ENCODE results near the gene MAPK8. TPM values are rescaled to one million over a fixed set of nuclear protein-coding genes. Genes with fewer than 3 reads are reported as not detected.

MAPK8 gene
- total RNA-seq, 1 donor from 2014 or later = 42.3 TPM

DNA sequence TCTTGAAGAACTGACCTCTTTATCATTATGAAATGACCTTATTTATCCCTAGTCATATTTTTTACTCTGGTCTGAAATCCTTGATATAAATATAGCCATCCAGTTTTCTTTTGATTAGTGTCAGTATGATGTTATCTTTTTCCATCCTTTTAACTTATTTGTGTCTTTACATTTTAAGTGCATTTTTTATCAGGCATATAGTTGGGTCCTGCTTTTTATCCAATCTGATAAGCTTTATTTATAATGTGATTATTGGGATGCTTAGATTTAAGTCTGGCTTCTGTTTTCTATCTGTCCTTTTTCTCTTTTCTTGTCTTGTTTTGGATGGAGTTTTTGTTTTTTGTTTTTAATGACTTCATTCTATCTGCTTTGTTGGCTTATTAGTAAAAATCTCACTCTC, 179.2 kb downstream of the MAPK8 start:
- no peaks in the 10 kb centered on the region for H3K27me3 ChIP-seq
- H3K4me3 ChIP-seq = no peak overlapping the region
- no peaks in the 10 kb centered on the region for H3K36me3 ChIP-seq
- DNase-seq (no peak), ATAC-seq (no peak)
- no peak overlapping the region for H3K27ac ChIP-seq
- intact Hi-C loops (cut with DNase I) = no loop called here
- no peaks in the 10 kb centered on the region for H3K4me1 ChIP-seq
- TF ChIP-seq, protein P1, sequence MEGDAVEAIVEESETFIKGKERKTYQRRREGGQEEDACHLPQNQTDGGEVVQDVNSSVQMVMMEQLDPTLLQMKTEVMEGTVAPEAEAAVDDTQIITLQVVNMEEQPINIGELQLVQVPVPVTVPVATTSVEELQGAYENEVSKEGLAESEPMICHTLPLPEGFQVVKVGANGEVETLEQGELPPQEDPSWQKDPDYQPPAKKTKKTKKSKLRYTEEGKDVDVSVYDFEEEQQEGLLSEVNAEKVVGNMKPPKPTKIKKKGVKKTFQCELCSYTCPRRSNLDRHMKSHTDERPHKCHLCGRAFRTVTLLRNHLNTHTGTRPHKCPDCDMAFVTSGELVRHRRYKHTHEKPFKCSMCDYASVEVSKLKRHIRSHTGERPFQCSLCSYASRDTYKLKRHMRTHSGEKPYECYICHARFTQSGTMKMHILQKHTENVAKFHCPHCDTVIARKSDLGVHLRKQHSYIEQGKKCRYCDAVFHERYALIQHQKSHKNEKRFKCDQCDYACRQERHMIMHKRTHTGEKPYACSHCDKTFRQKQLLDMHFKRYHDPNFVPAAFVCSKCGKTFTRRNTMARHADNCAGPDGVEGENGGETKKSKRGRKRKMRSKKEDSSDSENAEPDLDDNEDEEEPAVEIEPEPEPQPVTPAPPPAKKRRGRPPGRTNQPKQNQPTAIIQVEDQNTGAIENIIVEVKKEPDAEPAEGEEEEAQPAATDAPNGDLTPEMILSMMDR (IDR thresholded peaks at IDR 0.05) = no peak
- no peaks in the 10 kb centered on the region for H3K9me3 ChIP-seq

DNA sequence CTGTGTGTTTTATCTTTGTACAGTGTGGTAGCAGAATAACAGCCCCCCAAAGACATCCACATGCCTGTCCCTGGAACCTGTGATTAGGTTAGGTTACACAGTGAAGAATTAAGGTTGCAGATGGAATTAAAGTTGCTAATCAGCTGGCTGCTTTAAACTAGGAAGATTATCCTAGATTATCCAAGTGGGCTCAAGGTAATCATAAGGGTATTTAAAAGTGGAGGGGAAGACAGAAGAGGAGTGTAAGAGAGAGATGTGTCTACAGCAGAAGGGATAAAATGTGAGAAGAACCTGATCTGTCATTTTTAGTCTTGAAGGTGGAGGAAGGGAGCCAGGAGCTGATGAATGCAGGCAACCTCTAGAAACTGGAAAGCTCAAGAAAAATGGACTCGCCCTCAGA, 180.8 kb downstream of the MAPK8 start:
- no peaks in the 10 kb centered on the region for H3K36me3 ChIP-seq
- H3K4me1 ChIP-seq = no peaks in the 10 kb centered on the region
- DNase-seq = no peak
- intact Hi-C loops (cut with DNase I) = no loop called here
- H3K9me3 ChIP-seq = no peaks in the 10 kb centered on the region
- TF ChIP-seq, protein P1 (IDR thresholded peaks at IDR 0.05) = no peak
- H3K27ac ChIP-seq = no peak overlapping the region
- H3K4me3 ChIP-seq = no peak overlapping the region
- H3K27me3 ChIP-seq = no peaks in the 10 kb centered on the region
- ATAC-seq = no peak

Other genes starting within 250 kb of the MAPK8 start
- gene FRMPD2, start 32.0 kb upstream of the MAPK8 start, total RNA-seq = not detected